Measurements from ENCODE around the gene TFAP2E.

The TFAP2E gene

GRCh38 chr1:35576061-35576765 lies 3.1 kb downstream of the TFAP2E start:
- TF ChIP-seq USF1 (IDR thresholded peaks at IDR 0.05) (no peak), YY1 (IDR thresholded peaks at IDR 0.05; ENCODE audit: low read depth) (no peak), REST (IDR thresholded peaks at IDR 0.05; ENCODE audit: low read depth) (no peak), CREB1 (IDR thresholded peaks at IDR 0.05; ENCODE audit: low read depth) (no peak), TEAD4 (IDR thresholded peaks at IDR 0.05) (no peak), FOXM1 (IDR thresholded peaks at IDR 0.05; ENCODE audit: borderline replicate concordance, low read depth) (no peak), NFIC (IDR thresholded peaks at IDR 0.05) (no peak), CEBPB (IDR thresholded peaks at IDR 0.05) (no peak), EGR1 (IDR thresholded peaks at IDR 0.05) (no peak), EP300 (IDR thresholded peaks at IDR 0.05; ENCODE audit: borderline replicate concordance) (no peak)

GRCh38 chr1:35577071-35577998 lies 4.2 kb downstream of the TFAP2E start:
- TF ChIP-seq CREB1 (IDR thresholded peaks at IDR 0.05; ENCODE audit: low read depth): no peak
- TF ChIP-seq TEAD4 (IDR thresholded peaks at IDR 0.05): no peak
- TF ChIP-seq TAF1 (IDR thresholded peaks at IDR 0.05; ENCODE audit: low read depth): no peak
- no peak for TF ChIP-seq ZBTB7A (IDR thresholded peaks at IDR 0.05; ENCODE audit: low read depth)

GRCh38 chr1:35580949-35581388 lies 7.9 kb downstream of the TFAP2E start:
- no peak for TF ChIP-seq YY1 (IDR thresholded peaks at IDR 0.05; ENCODE audit: low read depth)
- TF ChIP-seq RAD21 (IDR thresholded peaks at IDR 0.05; ENCODE audit: low read depth): no peak
- TF ChIP-seq CEBPB (IDR thresholded peaks at IDR 0.05): no peak
- TF ChIP-seq NFIC (IDR thresholded peaks at IDR 0.05): no peak
- no peak for TF ChIP-seq EP300 (IDR thresholded peaks at IDR 0.05; ENCODE audit: borderline replicate concordance)
- TF ChIP-seq EGR1 (IDR thresholded peaks at IDR 0.05): no peak
- TF ChIP-seq ZBTB7A (IDR thresholded peaks at IDR 0.05; ENCODE audit: low read depth): no peak
- no peak for TF ChIP-seq FOXM1 (IDR thresholded peaks at IDR 0.05; ENCODE audit: borderline replicate concordance, low read depth)
- TF ChIP-seq USF1 (IDR thresholded peaks at IDR 0.05): no peak
- TF ChIP-seq CREB1 (IDR thresholded peaks at IDR 0.05; ENCODE audit: low read depth): no peak
- no peak for TF ChIP-seq REST (IDR thresholded peaks at IDR 0.05; ENCODE audit: low read depth)
- TF ChIP-seq TAF1 (IDR thresholded peaks at IDR 0.05; ENCODE audit: low read depth): no peak
- no peak for TF ChIP-seq TCF12 (IDR thresholded peaks at IDR 0.05; ENCODE audit: low read depth)
- TF ChIP-seq TEAD4 (IDR thresholded peaks at IDR 0.05): no peak

- TF ChIP-seq CREB1 (IDR thresholded peaks at IDR 0.05; ENCODE audit: low read depth): no peak
- no peak for TF ChIP-seq MAX (IDR thresholded peaks at IDR 0.05)
- no peak for TF ChIP-seq TEAD4 (IDR thresholded peaks at IDR 0.05)
- TF ChIP-seq USF1 (IDR thresholded peaks at IDR 0.05): no peak
Measured at GRCh38 chr1:35585281-35585680, 12.2 kb downstream of the TFAP2E start.

- TF ChIP-seq EGR1 (IDR thresholded peaks at IDR 0.05) (no peak), ZBTB7A (IDR thresholded peaks at IDR 0.05; ENCODE audit: low read depth) (no peak), TAF1 (IDR thresholded peaks at IDR 0.05; ENCODE audit: low read depth) (no peak), YY1 (IDR thresholded peaks at IDR 0.05; ENCODE audit: low read depth) (no peak), TEAD4 (IDR thresholded peaks at IDR 0.05) (no peak)
Measured at GRCh38 chr1:35586808-35587207, 13.7 kb downstream of the TFAP2E start.

All from Ishikawa (cell line).